Type B pancreatic cell (in vitro differentiated cells): ENCODE results near the gene MOB3B. TPM values are rescaled to one million over a fixed set of nuclear protein-coding genes. Genes with fewer than 3 reads are reported as not detected.

Source experiments
- DNase-seq: peaks from one replicate; pipeline ENCODE4 v3.0.0; 2021; ENCODE audit warnings: mixed read lengths; ENCODE audit not compliant: unreplicated experiment; ENCODE audit errors: extremely low spot score
- H3K27ac Mint-ChIP-seq: 2 replicates; pipeline ENCODE4 v1.8.0; 2021; ENCODE audit warnings: mild to moderate bottlenecking, mixed read lengths
- H3K27me3 Mint-ChIP-seq: 2 replicates; pipeline ENCODE4 v1.8.0; 2021; ENCODE audit warnings: mixed read lengths
- H3K36me3 Mint-ChIP-seq: 2 replicates; pipeline ENCODE4 v1.8.0; 2021; ENCODE audit warnings: mixed read lengths
- H3K4me1 Mint-ChIP-seq: one replicate; pipeline ENCODE4 v1.8.0; 2021; ENCODE audit warnings: mixed read lengths; ENCODE audit not compliant: unreplicated experiment
- H3K4me3 Mint-ChIP-seq: 2 replicates; pipeline ENCODE4 v1.8.0; 2021; ENCODE audit warnings: mild to moderate bottlenecking, mixed read lengths
- H3K9me3 Mint-ChIP-seq: 2 replicates; pipeline ENCODE4 v1.8.0; 2021; ENCODE audit warnings: mixed read lengths
- CTCF ChIP-seq: fragments of 200-600 bp; sonication (generic); conservative IDR thresholded peaks from 2 replicates; pipeline ENCODE4 v1.5.0; 2021; ENCODE audit warnings: antibody characterized with exemption, mild to moderate bottlenecking
- total RNA-seq: library from RNA; stranded (reverse); gene quantifications from 2 replicates; pipeline ENCODE4 v1.2.1, GENCODE V29; 2021; ENCODE audit warnings: low replicate concordance

The MOB3B gene
- total RNA-seq, 1 donor from 2014 or later: 27.5 TPM

- Mint-ChIP-seq H3K27me3 (peaks cover 5% of the 10 kb centered on the region), H3K9me3 (peaks cover 11% of the 10 kb centered on the region), H3K27ac (no peak overlapping the region), H3K4me3 (no peak overlapping the region), H3K36me3 (peaks cover 16% of the 10 kb centered on the region), H3K4me1 (peaks cover 41% of the 10 kb centered on the region)
- no peak for TF ChIP-seq CTCF
- no peak for DNase-seq
These were observed 133.1 kb downstream of the MOB3B start for GRCh38 chr9:27396495-27396894.

GRCh38 chr9:27395484-27395921 lies 134.1 kb downstream of the MOB3B start:
- no peak overlapping the region for H3K4me3 Mint-ChIP-seq
- peaks cover 38% of the 10 kb centered on the region for H3K4me1 Mint-ChIP-seq
- H3K36me3 Mint-ChIP-seq: peaks cover 16% of the 10 kb centered on the region
- no peak for TF ChIP-seq CTCF
- peaks cover 9% of the 10 kb centered on the region for H3K9me3 Mint-ChIP-seq
- no peak for DNase-seq
- H3K27me3 Mint-ChIP-seq: peaks cover 5% of the 10 kb centered on the region
- no peak overlapping the region for H3K27ac Mint-ChIP-seq

- H3K27ac Mint-ChIP-seq: no peak overlapping the region
- DNase-seq: no peak
- peaks cover 5% of the 10 kb centered on the region for H3K9me3 Mint-ChIP-seq
- H3K27me3 Mint-ChIP-seq: peaks cover 3% of the 10 kb centered on the region
- TF ChIP-seq CTCF: no peak
- peaks cover 34% of the 10 kb centered on the region for H3K4me1 Mint-ChIP-seq
- H3K4me3 Mint-ChIP-seq: no peak overlapping the region
- H3K36me3 Mint-ChIP-seq: peaks cover 9% of the 10 kb centered on the region
These were observed 134.8 kb downstream of the MOB3B start for GRCh38 chr9:27394826-27395201.

- peaks cover 3% of the 10 kb centered on the region for H3K27me3 Mint-ChIP-seq
- no peak for DNase-seq
- no peak for TF ChIP-seq CTCF
- peaks cover 8% of the 10 kb centered on the region for H3K36me3 Mint-ChIP-seq
- H3K27ac Mint-ChIP-seq: peak overlapping the region; percentile 52
- H3K4me1 Mint-ChIP-seq: peaks cover 37% of the 10 kb centered on the region
- H3K4me3 Mint-ChIP-seq: no peak overlapping the region
- H3K9me3 Mint-ChIP-seq: peaks cover 5% of the 10 kb centered on the region
These were observed 135.3 kb downstream of the MOB3B start for GRCh38 chr9:27394154-27394825.

- Mint-ChIP-seq H3K27me3 (peaks cover 3% of the 10 kb centered on the region), H3K4me1 (peaks cover 43% of the 10 kb centered on the region), H3K4me3 (no peak overlapping the region), H3K9me3 (peaks cover 5% of the 10 kb centered on the region), H3K36me3 (peaks cover 8% of the 10 kb centered on the region), H3K27ac (no peak overlapping the region)
- no peak for TF ChIP-seq CTCF
- DNase-seq: no peak
These were observed 136.4 kb downstream of the MOB3B start for GRCh38 chr9:27393054-27393846.
